Measurements from ENCODE around the gene CCDC47. TPM values are rescaled to one million over a fixed set of nuclear protein-coding genes. Genes with fewer than 3 reads are reported as not detected.

CCDC47 gene
- total RNA-seq, 2 donors from 2014 or later = 57.3 to 65.7 TPM

- Mint-ChIP-seq H3K4me1 (peaks cover 16% of the 10 kb centered on the region), H3K27ac (peak overlapping the region; percentile 100), H3K9me3 (no peaks in the 10 kb centered on the region), H3K36me3 (ENCODE audit: low read depth) (peaks cover 30% of the 10 kb centered on the region), H3K27me3 (ENCODE audit: insufficient read depth) (no peaks in the 10 kb centered on the region), H3K4me3 (peak overlapping the region; percentile 97)
- Histone ChIP-seq H3K9me3 (ENCODE audit: control insufficient read depth, low read length) (no peaks in the 10 kb centered on the region), H3K4me1 (ENCODE audit: control insufficient read depth, insufficient read depth, low read length) (no peaks in the 10 kb centered on the region), H3K27ac (ENCODE audit: low read depth, low read length) (peak overlapping the region; percentile 100), H3K4me3 (ENCODE audit: low read length) (peak overlapping the region; percentile 99), H3K27me3 (ENCODE audit: control insufficient read depth, insufficient read depth, low read length, poor library complexity, severe bottlenecking) (no peaks in the 10 kb centered on the region), H3K36me3 (ENCODE audit: control insufficient read depth, insufficient read depth, low read length) (peaks cover 45% of the 10 kb centered on the region), H3K9ac (ENCODE audit: extremely low read depth, low read length, poor library complexity, severe bottlenecking) (peak overlapping the region; percentile 97)
- no peak for TF ChIP-seq CTCF (conservative IDR thresholded peaks at IDR 0.05)
- no peak for DNase-seq
- 7 to 10% methylated on average over 3 to 4 of the region's 4 CpGs for WGBS, 2 experiments (ENCODE audit: insufficient coverage in 1 of 2, insufficient read length in 1 of 2)
Measured at GRCh38 chr17:63774969-63775265, 1.5 kb upstream of the CCDC47 start.

DNA sequence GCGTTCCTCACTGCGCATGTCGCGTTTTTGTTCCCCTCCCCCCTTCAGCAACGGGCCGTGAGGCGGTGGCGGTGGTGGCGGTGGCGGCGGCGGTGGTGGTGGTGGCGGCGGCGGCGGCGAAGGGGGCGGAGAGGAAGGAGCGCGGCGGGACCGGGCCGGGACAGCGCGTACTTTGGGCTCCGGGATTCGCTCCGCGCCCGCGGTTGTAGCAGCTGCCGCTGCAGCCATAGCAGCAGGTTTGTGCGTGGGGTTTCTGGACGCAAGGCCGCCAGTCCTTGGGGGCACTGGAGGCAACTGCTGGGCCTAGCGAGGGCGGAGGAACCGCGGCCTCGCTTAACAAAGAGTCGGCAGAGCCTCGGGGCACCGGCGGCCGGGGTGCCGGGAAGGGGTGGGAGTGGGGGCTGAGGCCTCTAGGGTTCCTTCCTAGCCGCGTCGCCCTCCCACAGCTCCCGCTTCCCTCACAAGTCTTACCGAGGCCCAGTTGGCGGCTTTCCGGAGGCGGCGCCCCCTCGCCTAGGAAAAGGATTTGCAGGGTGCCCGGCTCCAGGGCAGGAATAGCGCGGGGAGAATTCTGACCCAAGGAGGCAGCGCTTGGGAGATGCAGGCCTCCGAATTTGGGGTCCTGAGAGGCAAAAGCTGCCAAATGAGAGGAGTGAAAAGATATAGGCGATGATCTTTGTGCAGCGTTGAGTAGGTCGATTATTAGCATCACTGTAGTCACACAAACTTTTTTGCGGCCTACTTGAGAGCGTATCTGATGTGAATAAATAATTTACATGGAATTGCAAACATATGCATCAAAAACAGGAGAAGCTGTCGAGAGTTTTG, 958 bp upstream of the CCDC47 start, which contains the start of gene DDX42:
Gene DDX42 (plus strand): TSS at position 30 of the 828 bp plus-strand sequence. CDS start 12,880 bp downstream, outside the sequence.
- WGBS, 2 experiments (ENCODE audit: insufficient coverage in 1 of 2, insufficient read length in 1 of 2) = 0% methylated on average over 16 to 65 of the region's 67 CpGs
- no peaks in the 10 kb centered on the region for H3K27me3 Mint-ChIP-seq (ENCODE audit: insufficient read depth)
- peak; percentile 98 for DNase-seq
- peak; percentile 32 for TF ChIP-seq CTCF (conservative IDR thresholded peaks at IDR 0.05)
- H3K27ac Mint-ChIP-seq = peak within 1 kb of the TSS; percentile 100
- no peaks in the 10 kb centered on the region for H3K27me3 ChIP-seq (ENCODE audit: control insufficient read depth, insufficient read depth, low read length, poor library complexity, severe bottlenecking)
- no peaks in the 10 kb centered on the region for H3K4me1 ChIP-seq (ENCODE audit: control insufficient read depth, insufficient read depth, low read length)
- H3K9ac ChIP-seq (ENCODE audit: extremely low read depth, low read length, poor library complexity, severe bottlenecking) = peak within 1 kb of the TSS; percentile 97
- H3K27ac ChIP-seq (ENCODE audit: low read depth, low read length) = peak within 1 kb of the TSS; percentile 100
- H3K4me1 Mint-ChIP-seq = peaks cover 13% of the 10 kb centered on the region
- peaks cover 25% of the 10 kb centered on the region for H3K36me3 Mint-ChIP-seq (ENCODE audit: low read depth)
- peak within 1 kb of the TSS; percentile 97 for H3K4me3 Mint-ChIP-seq
- H3K4me3 ChIP-seq (ENCODE audit: low read length) = peak within 1 kb of the TSS; percentile 99
- no peaks in the 10 kb centered on the region for H3K9me3 Mint-ChIP-seq
- H3K36me3 ChIP-seq (ENCODE audit: control insufficient read depth, insufficient read depth, low read length) = peaks cover 39% of the 10 kb centered on the region
- H3K9me3 ChIP-seq (ENCODE audit: control insufficient read depth, low read length) = no peaks in the 10 kb centered on the region

DNA sequence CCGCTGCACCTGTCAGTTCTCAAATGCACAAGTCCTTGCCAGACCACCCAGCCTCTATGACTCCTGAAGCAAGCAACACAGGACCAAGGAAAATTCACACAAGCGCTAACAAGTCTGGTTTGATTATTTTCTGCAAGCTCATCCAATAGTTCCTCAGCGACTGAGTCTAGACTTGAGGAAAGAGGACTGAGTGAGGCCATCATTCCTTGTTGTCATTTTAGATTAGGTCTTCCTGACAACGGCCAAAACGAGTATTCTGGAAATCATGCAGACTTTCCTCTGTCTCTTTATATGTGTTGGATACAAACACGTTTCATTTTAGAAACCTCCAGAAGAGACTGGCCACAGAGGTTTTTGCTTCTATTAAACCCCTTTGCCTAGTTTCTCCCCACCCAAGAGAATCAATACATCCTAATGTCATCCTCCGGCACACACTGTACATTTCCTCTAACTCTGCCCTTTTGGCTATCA, 561 bp downstream of the CCDC47 start:
- peaks cover 14% of the 10 kb centered on the region for H3K36me3 Mint-ChIP-seq (ENCODE audit: low read depth)
- H3K27me3 Mint-ChIP-seq (ENCODE audit: insufficient read depth) = no peaks in the 10 kb centered on the region
- no peaks in the 10 kb centered on the region for H3K9me3 ChIP-seq (ENCODE audit: control insufficient read depth, low read length)
- peaks cover 17% of the 10 kb centered on the region for H3K4me1 Mint-ChIP-seq
- no peaks in the 10 kb centered on the region for H3K4me1 ChIP-seq (ENCODE audit: control insufficient read depth, insufficient read depth, low read length)
- peak overlapping the region; percentile 90 for H3K27ac ChIP-seq (ENCODE audit: low read depth, low read length)
- H3K27ac Mint-ChIP-seq = peak overlapping the region; percentile 100
- H3K4me3 ChIP-seq (ENCODE audit: low read length) = peak overlapping the region; percentile 89
- H3K27me3 ChIP-seq (ENCODE audit: control insufficient read depth, insufficient read depth, low read length, poor library complexity, severe bottlenecking) = no peaks in the 10 kb centered on the region
- no peaks in the 10 kb centered on the region for H3K9me3 Mint-ChIP-seq
- H3K9ac ChIP-seq (ENCODE audit: extremely low read depth, low read length, poor library complexity, severe bottlenecking) = peak overlapping the region; percentile 97
- no peak for TF ChIP-seq CTCF (conservative IDR thresholded peaks at IDR 0.05)
- DNase-seq = no peak
- 13 to 15% methylated on average over 7 of the region's 7 CpGs for WGBS, 2 experiments (ENCODE audit: insufficient coverage in 1 of 2, insufficient read length in 1 of 2)
- H3K4me3 Mint-ChIP-seq = peak overlapping the region; percentile 97
- peaks cover 29% of the 10 kb centered on the region for H3K36me3 ChIP-seq (ENCODE audit: control insufficient read depth, insufficient read depth, low read length)

Data from endodermal cell (in vitro differentiated cells).